T-helper 2 cell (primary cell): ENCODE data around the gene NDUFV1.
"Not testable (repeated sequence)": the region's sequence is repeated elsewhere in the genome, so short reads cannot be mapped to it uniquely, and the experiment has no call there.

Experiments used
- DNase-seq, 5 experiments: peaks; one replicate each; pipeline versions ENCODE4 v3.0.0 to v3.0.0-alpha.2; 2012 to 2022

The NDUFV1 gene

DNA sequence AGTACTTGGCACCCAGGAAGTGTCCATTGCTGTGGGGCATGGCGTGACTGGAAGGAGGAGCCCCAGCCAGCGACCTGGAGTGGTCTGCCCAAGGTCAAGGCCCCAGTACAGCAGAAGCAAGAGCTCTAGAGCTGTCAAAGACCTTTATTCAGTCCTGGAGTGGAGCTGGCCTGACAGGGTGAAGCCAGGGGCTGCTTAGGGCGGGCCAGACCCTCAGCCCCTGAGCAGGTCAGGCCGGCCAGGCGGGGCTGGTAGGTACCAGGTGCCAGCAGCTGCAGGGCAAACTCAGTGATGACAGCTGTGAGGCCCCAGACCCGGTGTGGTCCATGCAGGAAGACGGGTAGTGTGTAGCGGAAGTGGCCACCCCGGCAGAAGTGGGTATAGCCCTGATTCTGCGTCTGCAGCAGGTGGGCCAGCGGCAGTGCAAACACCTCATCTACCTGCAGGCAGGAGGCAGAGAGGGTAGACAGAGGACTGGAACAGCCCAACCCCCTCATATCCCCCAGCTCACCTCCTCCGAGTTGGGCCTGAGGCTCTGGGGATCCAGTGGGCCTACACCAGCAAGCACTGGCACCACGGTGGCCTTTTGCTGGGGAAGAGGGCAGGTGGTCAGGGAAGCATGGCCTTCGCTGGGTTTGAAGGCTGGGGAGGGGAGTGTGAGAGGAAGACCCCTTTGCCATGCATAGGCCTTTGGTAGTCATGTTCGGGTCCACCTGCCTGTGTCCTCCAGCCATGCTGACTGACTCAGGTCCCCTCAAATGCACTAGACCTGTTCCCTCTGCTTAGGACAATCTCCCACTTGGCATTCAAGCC, 21.3 kb downstream of the NDUFV1 start:
- no peak for DNase-seq

DNA sequence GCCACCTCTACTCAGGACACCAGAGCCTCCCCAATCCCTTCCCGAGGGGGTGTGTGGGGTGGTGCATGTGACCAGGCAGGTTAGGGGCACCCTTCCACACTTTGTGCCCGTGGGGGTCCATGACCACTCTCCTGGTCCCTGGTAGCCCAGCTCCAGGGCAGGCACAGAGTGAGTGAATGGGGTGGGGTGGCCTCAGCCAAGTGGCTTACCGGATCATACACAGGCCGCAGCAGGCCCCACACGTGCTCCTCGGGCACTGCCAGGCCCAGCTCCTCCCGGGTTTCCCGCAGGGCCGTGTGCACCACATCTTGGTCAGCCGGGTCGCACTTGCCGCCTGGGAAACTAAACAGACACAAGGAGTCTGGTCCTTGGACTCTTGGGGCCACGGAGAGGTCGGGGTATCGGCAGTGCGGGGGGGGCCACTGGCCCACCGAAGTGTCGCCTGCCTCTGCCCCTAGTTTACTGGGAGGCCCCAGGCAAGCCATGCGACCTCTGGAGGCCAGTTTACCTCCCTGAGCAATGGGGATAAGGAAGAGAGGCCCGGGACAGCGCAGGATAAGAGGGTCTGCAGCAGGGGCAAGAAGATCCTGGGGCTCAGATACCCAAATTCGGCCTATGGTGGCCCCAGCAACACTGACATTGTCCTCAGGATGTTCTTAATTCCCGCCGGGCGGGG, 22.1 kb downstream of the NDUFV1 start:
- DNase-seq: no peak

DNA sequence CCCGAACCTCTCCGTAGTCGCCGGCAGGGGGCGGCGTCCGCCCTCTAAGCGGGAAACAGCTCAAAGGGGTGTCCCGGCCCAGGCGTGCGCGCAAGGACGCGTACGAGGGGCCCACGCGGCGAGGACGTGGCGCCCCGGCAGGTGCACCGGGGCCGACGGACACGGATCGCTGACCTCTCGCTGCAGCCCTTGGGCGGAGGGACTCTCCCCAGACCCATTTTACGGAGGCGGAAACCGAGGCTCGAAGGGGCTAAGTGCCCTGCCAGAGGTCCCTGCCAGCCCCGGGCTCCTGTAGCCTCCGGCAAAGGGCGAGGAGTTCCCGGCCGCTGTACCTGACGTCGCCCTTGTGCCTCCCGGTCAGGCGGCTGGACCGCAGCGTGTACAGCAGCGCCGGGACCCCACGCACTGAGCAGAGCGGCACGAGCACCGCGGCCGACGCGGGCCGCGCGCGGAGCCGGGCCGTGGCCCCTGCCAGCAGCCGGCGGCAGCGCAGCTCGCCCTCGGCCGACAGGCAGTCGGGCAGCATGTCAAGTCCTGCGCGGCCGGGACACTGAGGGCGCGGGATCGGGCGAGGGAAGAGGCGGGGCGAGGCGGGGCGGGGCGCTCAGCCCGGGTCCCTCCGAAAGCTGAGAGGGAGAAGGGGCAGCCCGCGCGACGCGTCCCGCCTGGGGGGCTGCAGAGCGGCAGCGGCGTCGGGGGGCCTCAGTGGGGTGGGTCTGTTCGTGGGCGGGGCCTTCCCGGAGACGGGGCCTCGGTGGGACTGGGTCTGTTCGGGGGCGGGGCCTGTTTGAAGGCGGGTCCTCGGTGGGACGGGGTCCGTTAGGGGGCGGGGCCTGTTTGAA, 22.9 kb downstream of the NDUFV1 start, which contains the start of gene NUDT8:
Gene NUDT8 (minus strand): TSS at position 552 of the 842 bp plus-strand sequence. CDS start 26 bp downstream, at position 526.
- DNase-seq: peak; percentile 76 to 92 (median 80)

DNA sequence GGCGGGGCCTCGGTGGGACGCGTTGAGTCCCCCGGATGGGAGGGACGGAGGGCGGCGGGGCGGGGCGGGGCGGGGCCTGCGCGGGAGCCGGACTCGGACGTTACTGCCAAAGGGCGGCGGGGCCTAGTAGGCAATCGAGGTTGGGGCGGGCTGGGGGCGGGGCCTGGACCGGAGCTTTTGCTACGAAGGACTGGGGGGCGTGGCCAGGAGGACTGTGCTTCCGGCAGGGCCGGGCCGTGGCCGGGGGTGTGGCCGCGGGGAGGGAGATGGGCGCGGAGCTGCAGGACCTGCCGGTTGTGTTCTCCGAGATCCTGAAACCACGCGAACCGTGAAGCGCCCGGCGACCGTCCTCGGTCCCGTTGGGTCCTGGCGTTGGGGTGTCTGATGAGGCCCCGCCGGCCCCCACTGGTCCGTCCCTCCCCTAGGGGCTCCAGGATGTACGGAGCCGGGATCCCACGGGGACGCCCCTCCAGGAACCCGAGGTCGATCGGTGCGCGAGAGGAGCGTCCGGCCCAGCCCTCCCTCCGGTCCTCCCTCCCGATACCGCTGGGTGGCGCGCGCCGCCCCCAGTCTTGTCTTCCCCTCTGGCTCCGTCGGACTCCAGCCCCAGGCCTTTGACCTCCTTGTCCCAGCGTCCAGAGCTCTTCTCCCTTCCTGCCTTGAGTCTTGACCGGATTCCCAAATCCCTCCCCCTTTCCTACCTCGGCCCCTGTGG, 23.6 kb downstream of the NDUFV1 start:
- DNase-seq: peak; percentile 88 to 97 (median 93)

DNA sequence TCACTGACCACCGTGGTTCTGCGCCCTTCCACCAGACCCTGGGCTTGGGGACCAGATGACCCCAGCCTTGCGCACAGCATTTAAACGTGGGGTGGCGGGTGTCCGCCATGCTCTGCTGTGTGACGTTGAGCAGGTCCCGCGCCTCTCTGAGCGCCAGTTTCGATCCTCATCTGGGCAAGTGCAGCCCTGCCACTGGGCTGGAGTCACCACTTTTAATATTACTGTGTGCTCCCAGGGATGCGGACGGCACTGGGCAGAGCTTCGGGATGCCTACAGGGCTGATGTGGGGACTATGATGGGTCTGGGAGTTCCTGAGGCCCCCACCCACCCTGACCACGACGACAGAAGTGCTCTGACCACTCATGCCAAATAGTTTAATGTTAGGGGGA, 24.2 kb downstream of the NDUFV1 start:
- no peak for DNase-seq

DNA sequence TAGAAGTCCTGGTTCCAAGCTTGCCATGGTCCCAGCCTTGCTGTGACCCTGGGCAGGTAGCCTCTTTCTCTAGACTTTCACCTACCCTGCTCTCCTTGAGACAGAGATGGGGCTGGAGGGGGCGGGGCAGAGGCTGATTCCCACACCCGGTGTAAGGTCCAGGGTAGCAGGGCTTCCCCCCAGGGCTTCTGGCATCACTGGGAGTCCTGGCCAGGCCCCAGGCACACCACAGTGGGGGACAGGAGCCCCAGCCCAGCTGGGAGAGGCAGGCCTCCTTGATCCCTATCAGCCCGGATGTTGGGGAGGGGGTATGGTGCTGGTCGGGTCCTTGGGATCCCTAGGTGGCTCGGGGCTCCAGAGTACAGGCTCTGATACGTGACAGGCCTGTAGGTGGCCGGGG, 24.7 kb downstream of the NDUFV1 start:
- DNase-seq: no peak

DNA sequence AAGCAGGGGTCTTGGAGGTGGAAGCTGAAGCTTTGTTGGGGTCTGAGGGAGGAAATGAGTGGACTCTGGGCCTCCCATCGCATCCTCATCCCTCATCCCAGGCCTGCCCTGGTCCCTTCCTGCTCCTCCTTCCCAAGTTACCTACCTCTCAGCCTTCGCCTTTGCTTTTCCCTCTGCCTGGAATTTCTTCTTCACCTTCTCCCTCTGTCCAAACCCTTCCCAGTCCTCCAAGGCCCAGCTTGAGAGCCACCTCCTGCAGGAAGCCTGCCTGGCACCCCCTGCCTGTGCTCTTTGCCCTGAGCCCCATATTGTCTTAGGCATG, 25.1 kb downstream of the NDUFV1 start:
- no peak for DNase-seq

DNA sequence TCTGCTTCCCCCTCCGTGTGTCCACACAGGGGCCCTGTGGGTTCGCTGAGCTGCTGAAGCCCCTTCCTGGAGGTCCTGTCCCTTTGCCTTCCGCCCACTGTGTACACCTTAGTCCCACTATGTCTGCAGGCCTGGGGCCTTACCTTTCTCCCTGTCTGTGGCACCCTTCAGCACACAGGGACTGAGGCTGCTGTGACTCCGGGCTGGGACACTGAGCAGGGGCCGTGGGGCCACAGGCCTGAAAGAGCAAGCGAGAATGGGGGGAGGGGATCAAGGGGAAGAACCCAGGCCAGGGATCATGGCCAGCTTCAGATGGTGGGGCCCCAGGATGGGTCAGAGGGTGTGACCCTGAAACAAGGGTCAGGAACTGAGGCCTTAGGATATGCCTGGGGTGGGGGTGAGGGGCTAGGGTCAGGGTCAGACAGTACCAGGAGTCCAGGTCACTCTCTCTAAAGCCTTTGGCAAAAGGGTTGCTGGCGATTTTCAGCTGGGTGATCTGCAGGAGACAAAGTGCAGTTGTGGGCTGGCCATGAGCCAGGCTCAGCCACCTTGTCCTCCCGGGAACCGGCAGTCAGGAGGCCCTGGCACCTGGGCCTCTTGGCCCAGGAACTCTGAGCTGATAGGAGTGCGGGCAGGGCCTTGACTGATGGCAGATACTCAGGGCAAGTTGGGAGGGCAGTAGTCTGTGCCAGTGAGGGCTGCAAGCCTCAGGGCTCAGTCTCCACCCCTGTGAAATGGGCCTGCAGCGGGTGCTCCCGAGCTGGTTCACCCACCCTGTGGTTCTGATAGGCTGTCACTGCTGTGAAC, 25.6 kb downstream of the NDUFV1 start:
- no peak for DNase-seq

DNA sequence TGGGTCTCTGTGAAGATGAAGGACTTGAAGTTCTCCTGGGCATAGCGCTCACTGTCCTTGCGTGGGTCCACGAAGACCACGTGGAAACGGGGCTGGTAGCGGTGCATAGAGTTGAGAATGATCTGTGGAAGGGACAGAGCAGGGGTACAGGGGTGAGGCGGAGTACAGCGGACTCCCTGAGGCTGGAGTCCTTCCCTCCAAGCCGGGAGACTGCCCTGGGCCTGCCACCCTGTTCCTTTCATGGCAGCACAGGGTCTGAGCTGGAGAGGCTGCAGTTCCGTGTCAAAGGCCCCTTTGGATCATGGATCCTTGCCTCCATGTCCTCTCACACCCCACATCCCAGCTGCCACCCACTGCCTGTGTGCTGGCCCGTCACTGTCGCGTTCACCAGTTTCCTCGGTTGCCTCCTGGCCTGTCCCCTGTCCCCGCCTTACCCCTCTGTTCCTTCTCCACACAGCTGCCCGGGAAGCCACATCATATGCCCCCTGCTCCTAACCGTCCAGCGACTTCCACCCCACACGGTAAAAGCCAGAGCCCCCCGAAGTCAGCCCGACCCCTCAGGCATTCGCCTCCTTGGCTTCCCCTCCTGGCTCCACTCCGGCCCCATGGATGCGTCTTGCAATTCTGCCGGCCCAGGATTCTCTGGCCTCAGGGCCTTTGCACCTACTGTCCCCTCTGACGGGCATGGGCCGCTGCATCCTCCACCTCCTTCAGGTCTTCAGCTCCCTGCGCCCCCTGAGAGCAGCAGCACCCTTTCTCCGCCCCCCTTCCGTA, 26.4 kb downstream of the NDUFV1 start:
- no peak for DNase-seq

DNA sequence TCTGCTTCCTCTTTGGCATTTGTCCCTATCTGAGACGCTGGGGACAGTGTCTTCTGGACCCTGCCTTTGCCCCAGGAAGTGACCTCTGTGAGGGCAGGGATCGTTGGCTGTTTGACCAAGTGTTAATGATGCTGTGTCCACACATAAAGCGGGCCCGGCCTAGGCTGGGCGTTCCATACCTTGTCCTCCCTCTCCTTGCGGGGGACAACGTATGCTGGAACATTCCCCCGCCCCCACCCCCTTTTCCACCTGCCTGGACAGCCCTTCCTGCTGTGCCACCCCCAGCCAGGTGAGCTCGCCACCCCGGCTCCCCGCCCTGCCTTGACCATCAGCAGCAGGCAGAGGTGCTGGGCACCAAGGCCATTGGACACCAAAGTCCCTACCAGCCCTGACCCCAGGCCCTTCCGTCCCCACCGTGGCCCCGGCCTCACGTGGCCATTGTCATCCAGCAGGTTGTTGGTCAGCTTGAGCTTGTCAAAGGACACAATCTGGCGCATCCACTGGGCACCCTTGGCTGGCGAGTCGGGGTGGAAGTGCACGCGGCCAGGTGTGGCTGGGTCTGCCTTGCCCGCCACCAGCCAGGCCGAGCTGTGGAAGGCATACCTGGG, 27.1 kb downstream of the NDUFV1 start:
- no peak for DNase-seq

DNA sequence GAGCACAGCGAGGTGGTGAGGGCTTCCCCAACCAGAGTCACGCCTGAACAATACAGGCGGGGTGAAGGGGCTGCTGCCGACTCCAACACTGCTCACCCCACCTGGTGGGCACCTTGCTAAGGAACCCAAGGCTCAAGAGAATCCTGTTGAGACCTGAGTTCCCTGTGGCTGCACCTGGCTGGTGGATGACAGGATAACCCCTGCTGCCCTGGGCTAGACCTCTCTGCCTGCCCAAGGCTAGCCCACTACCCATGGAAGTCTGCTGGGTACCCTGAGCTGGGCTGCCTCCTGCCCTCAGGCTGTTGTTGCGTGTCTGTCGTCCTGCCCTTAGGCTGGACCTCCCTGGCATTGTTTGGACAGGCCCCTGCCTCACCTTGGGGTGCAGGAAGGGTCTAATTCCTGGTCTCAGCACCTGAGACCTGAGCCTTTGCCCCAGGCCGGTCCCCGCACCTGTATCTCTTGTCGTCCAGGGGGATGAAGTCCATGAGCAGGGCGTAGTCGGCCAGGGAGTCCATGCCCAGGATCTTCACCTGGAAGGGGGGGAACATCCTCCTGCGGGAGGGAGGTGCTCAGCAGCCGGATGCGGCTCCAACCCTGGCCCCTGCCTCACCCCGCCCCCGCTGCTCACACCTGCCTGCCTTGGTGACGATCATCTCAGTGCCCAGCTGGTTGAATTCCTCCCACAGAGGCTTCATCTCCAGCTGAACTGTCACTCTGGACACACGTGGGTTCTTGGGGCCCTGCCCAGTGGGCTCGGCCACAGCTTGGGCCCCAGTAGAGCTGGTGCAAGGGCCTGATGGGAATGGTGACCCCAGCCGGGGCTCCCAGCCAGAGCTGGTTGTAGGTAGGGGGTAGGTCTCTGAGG, 27.9 kb downstream of the NDUFV1 start:
- no peak for DNase-seq

DNA sequence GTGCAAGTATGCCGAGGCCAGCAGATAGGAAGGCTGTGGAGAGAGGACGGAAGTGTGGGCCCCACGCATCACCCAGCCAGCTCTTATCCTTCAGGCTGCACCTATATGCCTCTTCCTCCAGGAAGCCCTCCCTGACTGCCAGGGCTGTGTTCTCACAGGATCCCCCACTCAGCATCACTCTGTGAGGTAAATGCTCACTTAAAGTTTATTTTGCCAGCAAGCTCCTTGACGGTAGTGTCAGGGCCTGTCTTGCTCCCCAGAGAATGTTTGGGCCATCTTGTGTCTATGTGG, 28.4 kb downstream of the NDUFV1 start:
- no peak for DNase-seq

DNA sequence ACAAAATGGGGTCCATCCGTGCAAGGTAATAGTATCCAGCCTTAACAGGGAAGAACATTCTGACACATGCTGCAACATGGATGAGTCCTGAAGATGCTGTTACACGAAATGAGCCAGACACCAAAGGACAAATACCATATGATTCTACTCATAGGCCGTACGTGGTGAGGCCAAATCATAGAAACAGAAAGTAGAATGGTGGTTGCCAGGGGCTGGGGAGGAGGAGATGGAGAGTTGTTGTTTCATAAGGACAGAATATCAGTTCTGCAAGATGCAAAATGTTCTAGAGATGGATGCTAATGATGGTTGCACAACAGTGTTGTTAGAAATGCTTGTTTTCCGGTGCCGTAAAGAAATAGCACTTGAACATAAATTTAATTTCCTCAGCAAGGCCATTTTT, 30.2 kb downstream of the NDUFV1 start:
- no peak for DNase-seq

DNA sequence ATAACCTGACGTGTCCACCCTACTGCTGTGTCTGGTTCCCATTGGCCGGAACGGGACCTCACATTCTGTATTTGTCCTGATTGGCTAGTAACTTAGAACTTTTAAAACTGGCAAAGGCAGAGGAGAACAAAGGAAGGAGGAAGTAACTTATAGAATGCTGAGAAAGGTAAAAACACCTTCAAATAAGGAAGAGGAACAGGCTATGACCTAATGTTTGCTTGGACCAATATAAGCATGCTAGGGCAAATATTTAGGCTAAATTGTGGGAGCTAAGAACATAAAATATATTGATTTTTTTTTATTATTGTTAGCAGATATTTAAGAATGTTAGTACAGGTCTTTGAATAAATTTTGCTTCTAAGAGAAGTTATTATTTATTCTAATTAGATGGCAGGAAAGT, 30.7 kb downstream of the NDUFV1 start:
- DNase-seq: not testable (repeated sequence)

DNA sequence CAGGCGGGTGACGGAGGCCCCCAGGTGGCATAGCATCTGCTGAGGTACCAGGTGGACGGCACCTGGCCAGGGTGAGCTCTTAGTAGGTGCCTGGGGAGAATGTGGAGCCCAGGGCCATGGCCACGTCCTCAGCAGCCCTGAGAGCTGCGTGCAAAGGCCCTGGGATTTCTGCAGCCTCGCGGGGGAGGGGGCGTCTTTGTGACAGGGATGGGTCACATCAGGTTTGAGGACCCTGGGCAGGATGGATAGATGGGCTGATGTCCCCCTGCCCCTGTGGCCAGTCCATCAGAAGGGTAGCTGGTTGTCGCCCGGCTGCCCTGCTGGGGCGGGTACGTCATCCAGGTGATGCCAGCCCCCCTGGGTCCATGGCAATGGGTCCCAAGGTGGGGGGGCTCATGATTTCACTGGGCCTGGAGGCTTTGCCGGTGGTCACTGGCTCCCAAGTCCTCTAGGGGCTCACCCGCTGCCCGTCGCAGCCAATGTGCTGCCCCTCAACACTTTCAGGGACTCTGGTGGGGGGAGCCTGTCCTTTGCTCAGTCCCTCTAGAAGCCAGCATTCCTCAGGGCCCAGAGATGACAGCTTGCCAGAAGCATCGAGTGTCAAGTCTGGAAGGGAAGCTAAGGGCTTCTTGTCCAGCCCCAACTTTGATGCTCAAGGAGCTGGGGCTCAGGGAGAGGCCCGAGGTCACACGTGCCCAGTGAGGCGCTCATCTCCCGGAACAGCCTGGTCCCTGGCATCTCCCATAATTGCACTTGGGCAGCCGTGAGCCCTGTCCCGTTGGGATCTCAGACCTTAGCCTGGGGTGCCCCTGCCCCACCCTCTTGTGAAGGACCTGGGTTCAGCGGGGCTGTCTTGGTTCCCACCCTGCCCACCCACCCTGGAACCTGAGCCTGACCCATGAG, 32.0 kb downstream of the NDUFV1 start:
- DNase-seq: no peak

DNA sequence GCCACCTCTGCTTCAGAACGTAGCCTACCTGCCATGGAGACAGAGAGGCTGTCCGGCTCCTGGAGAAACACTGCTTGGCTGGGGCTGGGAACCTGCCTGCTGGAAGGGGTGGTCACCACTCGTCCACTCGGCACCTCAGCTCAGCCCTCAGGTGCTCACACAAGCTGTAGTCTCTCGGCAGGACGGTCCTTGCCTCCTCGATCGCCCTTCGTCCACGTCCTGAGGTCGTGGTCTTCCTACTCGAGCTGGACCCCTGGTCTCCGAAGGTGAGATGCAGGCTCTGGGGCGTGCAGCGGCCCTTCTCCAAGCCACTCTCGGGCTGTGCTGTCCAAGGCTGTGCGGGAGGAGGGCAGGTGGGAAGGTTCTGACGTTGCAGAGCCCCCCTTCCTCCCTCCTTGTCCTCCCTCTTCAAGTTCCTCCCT, 32.7 kb downstream of the NDUFV1 start, which contains the start of gene TBX10:
Gene TBX10 (minus strand): TSS at position 326 of the 422 bp plus-strand sequence. CDS start 291 bp downstream, at position 35.
- DNase-seq: no peak

DNA sequence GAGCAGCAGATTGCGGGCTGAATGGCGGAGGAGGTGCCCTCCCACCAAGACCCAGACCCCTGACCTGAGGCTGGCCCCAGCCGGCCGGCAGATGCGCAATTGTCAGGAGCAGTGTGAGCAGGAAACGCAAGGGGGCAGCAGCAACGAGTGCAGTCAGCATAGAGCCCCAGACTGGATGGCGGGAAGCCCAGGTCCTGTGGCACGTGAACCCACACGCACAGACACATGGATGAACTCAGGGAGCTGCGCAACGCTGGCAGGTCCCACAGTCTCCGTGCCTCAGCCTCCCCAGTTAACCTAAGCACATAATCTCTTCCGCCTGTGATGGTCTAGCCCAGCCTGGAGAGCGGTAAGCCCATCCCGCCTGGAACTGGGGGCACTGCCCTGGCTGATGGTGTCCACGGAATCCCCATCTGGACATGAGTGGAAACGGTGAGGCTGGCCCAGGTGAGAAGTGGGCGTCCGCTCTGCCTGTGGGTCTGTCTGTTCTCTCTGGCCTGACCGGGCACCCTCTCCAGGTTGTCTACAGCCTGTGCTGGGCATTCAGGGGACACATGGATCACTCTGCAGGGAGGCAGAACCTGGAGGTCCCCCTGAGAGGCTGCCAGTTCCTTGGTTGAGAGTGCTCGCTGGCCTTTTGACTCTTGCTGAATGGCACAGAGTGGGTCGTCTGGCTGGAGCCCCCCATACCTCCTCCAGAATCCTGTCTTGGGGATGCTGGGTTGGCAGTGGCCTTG, 33.5 kb downstream of the NDUFV1 start:
- peak in 4 of 5 experiments; percentile 18 to 73 (median 50) for DNase-seq
